GM12801 (cell line): ENCODE results near the gene LURAP1L.

Experiments
- TF ChIP-seq, protein P1 (sequence below): IDR thresholded peaks from one replicate; pipeline ENCODE4 v1.5.1; 2011; ENCODE audit warnings: control low read depth; ENCODE audit not compliant: insufficient read length; ENCODE audit errors: extremely low read depth

Gene LURAP1L

DNA sequence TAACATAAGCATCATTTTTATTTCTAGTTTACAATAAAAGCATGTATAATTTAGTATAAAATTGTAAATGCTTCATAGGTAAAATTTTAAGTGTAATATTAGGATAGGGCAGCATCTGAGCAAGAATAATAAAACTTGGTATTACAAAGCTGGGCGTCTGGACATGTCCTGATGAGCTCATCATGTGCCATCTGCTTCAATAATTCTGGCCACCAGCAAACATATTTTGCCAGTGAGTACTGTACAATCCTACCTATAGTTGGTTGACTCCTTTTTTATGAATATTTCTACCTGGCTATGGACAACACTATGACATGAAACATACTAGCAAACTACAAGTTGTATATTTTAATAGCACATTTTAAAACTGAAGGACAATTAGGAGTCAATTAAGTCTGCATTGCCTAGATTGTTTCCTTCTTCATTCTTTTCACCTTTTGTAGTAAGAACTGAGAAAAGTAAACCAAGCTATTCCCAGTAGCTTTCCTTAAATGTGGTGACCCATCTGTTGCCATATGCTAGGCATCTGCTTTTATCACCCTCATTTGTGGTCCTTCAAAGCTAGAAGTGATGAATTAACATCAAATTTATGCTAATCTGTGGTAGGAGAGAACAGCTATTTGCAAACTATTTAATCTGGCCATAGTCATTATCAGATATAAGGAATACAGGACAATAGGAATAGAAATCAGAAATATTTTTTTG lies 23.4 kb downstream of the LURAP1L start:
- TF ChIP-seq, protein P1, sequence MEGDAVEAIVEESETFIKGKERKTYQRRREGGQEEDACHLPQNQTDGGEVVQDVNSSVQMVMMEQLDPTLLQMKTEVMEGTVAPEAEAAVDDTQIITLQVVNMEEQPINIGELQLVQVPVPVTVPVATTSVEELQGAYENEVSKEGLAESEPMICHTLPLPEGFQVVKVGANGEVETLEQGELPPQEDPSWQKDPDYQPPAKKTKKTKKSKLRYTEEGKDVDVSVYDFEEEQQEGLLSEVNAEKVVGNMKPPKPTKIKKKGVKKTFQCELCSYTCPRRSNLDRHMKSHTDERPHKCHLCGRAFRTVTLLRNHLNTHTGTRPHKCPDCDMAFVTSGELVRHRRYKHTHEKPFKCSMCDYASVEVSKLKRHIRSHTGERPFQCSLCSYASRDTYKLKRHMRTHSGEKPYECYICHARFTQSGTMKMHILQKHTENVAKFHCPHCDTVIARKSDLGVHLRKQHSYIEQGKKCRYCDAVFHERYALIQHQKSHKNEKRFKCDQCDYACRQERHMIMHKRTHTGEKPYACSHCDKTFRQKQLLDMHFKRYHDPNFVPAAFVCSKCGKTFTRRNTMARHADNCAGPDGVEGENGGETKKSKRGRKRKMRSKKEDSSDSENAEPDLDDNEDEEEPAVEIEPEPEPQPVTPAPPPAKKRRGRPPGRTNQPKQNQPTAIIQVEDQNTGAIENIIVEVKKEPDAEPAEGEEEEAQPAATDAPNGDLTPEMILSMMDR = no peak

DNA sequence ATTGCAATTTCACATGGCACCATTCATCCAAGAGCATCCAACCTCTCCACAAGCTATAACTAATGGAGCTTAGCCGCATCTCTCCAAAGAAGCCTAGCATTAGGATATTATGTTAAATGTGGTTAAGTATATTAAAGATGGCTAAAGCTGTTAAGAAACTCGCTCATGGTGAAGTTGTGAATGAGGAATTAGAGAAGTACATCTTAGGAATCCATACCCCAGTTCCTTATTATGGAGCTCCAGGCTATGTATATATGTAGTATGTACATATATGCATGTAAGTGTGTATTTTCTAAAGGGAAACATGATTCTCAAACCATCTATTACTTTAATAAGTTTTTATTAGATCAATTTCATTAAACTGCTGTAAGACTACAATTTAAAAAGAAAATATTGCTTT lies 26.4 kb downstream of the LURAP1L start:
- TF ChIP-seq, protein P1 = no peak

DNA sequence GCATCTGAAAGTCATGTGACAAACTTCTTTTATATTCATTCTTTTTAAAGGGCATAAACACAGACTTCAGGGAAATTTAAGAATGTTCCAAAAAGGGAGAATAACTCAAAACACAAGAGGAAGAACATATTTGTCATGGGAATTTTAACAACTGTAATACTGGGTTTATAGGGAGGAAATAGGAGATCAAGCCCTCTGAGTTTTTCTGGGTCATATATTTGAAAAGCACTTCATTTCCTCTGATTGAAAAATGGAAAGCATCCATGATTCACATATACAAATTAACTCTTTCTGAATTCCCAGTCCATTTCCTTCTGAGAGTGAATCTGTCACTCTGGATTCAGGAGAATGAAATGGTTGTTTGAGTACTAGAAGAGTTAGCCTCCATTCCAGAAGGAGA lies 26.8 kb downstream of the LURAP1L start:
- TF ChIP-seq, protein P1 = no peak

DNA sequence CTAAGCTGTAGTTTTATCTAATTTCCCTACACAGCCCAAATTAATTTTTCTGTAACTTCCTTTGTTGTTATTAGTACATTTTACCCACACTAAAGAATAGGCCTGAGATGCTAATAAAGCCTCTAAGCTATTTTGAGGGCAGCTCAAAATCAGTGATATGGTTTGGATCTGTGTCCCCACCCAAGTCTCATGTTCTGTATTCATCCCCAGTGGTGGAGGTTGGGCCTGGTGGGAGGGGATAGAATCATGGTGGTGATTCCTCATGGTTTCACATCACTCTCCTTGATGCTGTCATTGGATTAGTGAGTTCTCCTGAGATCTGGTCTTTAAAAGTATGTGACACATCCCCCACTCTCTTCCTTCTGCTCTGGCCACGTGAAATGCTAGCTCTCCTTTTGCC lies 27.3 kb downstream of the LURAP1L start:
- TF ChIP-seq, protein P1 = no peak

DNA sequence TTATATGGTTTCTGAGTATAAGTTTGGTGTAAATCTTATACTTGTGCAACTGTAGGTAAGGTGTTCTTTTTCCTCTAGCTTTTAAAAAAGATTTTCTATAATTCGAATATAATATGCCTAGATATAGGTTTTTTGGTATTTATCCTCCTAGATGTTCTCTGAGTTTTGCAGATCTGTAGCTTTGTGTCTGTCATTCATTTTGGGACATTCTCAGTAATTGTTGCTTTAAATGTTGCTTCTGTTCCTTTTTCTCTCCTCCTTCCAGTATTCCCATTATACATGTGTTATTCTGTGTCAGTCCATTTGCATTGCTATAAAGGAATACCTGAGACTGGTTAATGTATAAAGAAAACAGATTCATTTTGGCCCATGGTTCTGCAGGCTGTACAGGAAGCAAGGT lies 33.7 kb downstream of the LURAP1L start:
- TF ChIP-seq, protein P1 = no peak

DNA sequence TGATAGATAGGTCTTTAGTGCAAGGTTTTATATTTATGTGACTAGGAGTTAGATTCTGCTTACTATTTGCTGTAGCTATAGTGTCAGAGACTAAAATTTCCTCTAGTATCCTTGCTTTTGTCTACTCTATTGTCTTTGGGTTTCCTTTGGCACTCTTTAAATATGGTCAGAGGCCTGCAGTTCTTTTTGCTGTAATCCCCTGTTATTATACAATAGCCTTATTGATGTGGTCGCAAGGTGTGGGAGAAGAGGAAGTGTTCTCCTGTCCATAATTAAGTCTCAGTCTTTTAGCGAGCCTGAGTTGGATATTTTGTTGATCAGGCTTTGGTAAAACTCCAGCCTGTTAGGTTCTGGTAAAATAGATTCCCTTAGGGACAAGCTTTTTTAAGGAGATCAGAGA lies 34.9 kb downstream of the LURAP1L start:
- TF ChIP-seq, protein P1 = no peak

DNA sequence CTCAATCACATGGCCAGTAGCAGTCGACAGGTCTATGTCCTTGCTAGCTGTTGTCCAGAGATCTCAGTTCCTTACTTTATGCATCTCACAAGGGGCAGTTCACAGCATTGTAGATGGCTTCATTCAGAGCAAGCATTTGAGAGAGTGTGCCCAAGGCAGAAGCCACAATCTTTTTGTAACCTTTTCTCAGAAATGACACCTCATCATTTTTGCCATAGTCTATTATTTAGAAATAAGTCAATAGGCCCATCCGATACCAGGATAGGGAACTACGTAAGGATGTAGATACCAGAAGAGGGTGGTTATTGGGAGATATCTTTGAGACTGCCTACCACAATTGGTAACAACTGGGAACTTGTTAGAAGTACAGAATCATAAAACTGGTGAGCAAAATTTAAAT lies 37.1 kb downstream of the LURAP1L start:
- TF ChIP-seq, protein P1 = no peak
